Upper lobe of right lung (tissue), 1 donor: Measurements from ENCODE around the gene LIAS. TPM values are rescaled to one million over a fixed set of nuclear protein-coding genes. Genes with fewer than 3 reads are reported as not detected.
A peak's percentile ranks its signal among the peaks of the same experiment; 100 is the strongest.

Source experiments
- ATAC-seq: fragments of 200-7000 bp; cut with Tn5 transposase; one replicate; pipeline ENCODE4 v1.9.1; 2020; ENCODE audit warnings: mild to moderate bottlenecking, moderate library complexity
- DNase-seq: peaks from one replicate; pipeline ENCODE4 v3.0.0-alpha.2; 2020
- H3K27ac ChIP-seq: fragments of 200-600 bp; one replicate; pipeline ENCODE4 v1.8.0; 2022
- H3K27me3 ChIP-seq: fragments of 200-600 bp; one replicate; pipeline ENCODE4 v1.8.0; 2022; ENCODE audit warnings: mild to moderate bottlenecking
- H3K36me3 ChIP-seq: fragments of 200-600 bp; one replicate; pipeline ENCODE4 v1.8.0; 2022
- H3K4me1 ChIP-seq: fragments of 200-600 bp; one replicate; pipeline ENCODE4 v1.8.0; 2022
- H3K4me3 ChIP-seq: fragments of 200-600 bp; one replicate; pipeline ENCODE4 v1.8.0; 2022; ENCODE audit warnings: mild to moderate bottlenecking
- H3K9me3 ChIP-seq: fragments of 200-600 bp; one replicate; pipeline ENCODE4 v1.8.0; 2022
- CTCF ChIP-seq: fragments of 200-600 bp; IDR thresholded peaks from one replicate; pipeline ENCODE4 v1.8.0; 2022; ENCODE audit warnings: antibody characterized with exemption
- intact Hi-C: fragments of 100-400 bp; cut with DNase I; formaldehyde crosslinking; loops from one replicate; pipeline ENCODE4 v1.11.0; 2022
- total RNA-seq: library from RNA; stranded (reverse); fragmentation: NEBNext Ultra II Directional; extraction: Animal tissue kit (Norgen Biotek cat#: 25700); gene quantifications from one replicate; pipeline ENCODE4 v1.2.1, GENCODE V29; 2021
- donor health status: DM: no; HTN: yes; CAD: no; lungs with severe emphysema.

Gene LIAS
- total RNA-seq, 1 donor from 2014 or later: 11.7 TPM

- intact Hi-C loops: no loop called here
- H3K4me1 ChIP-seq: no peaks in the 10 kb centered on the region
- H3K27ac ChIP-seq: no peak overlapping the region
- ATAC-seq (no peak), DNase-seq (no peak)
- H3K27me3 ChIP-seq: no peaks in the 10 kb centered on the region
- H3K4me3 ChIP-seq: no peak overlapping the region
- H3K36me3 ChIP-seq: no peaks in the 10 kb centered on the region
- H3K9me3 ChIP-seq: no peaks in the 10 kb centered on the region
- TF ChIP-seq CTCF: no peak
Observed at GRCh38 chr4:39426728-39427127, 32.1 kb upstream of the LIAS start.

- ATAC-seq (peak; percentile 22), DNase-seq (no peak)
- Histone ChIP-seq H3K9me3 (no peaks in the 10 kb centered on the region), H3K4me1 (no peaks in the 10 kb centered on the region), H3K36me3 (no peaks in the 10 kb centered on the region), H3K27me3 (no peaks in the 10 kb centered on the region), H3K4me3 (no peak overlapping the region), H3K27ac (no peak overlapping the region)
- no peak for TF ChIP-seq CTCF
- intact Hi-C loops: no loop called here
Observed at GRCh38 chr4:39427520-39428114, 31.2 kb upstream of the LIAS start.

GRCh38 chr4:39429476-39430334, 29.2 kb upstream of the LIAS start:
- intact Hi-C loops: no loop called here
- no peak for TF ChIP-seq CTCF
- H3K27ac ChIP-seq: no peak overlapping the region
- H3K4me3 ChIP-seq: no peak overlapping the region
- ATAC-seq (no peak), DNase-seq (no peak)
- H3K4me1 ChIP-seq: no peaks in the 10 kb centered on the region
- H3K36me3 ChIP-seq: no peaks in the 10 kb centered on the region
- no peaks in the 10 kb centered on the region for H3K27me3 ChIP-seq
- no peaks in the 10 kb centered on the region for H3K9me3 ChIP-seq

- no peak overlapping the region for H3K4me3 ChIP-seq
- no peaks in the 10 kb centered on the region for H3K36me3 ChIP-seq
- H3K9me3 ChIP-seq: no peaks in the 10 kb centered on the region
- no peak for ATAC-seq
- no peak for DNase-seq
- H3K27me3 ChIP-seq: no peaks in the 10 kb centered on the region
- no peak overlapping the region for H3K27ac ChIP-seq
- intact Hi-C loops: no loop called here
- H3K4me1 ChIP-seq: no peaks in the 10 kb centered on the region
- TF ChIP-seq CTCF: no peak
Observed at GRCh38 chr4:39433878-39434492, 24.9 kb upstream of the LIAS start.

GRCh38 chr4:39435659-39436563, 22.9 kb upstream of the LIAS start:
- Histone ChIP-seq H3K4me1 (no peaks in the 10 kb centered on the region), H3K27me3 (no peaks in the 10 kb centered on the region), H3K4me3 (no peak overlapping the region), H3K9me3 (no peaks in the 10 kb centered on the region), H3K36me3 (no peaks in the 10 kb centered on the region), H3K27ac (no peak overlapping the region)
- intact Hi-C loops: no loop called here
- no peak for DNase-seq
- ATAC-seq: no peak
- TF ChIP-seq CTCF: no peak
